Inferior parietal cortex (tissue), 1 donor: ENCODE measurements around the gene DNAJC27.

Experiments used
- DNase-seq: peaks from one replicate; pipeline ENCODE4 v3.0.0-alpha.2; 2016; ENCODE audit errors: extremely low spot score

Gene DNAJC27

DNA sequence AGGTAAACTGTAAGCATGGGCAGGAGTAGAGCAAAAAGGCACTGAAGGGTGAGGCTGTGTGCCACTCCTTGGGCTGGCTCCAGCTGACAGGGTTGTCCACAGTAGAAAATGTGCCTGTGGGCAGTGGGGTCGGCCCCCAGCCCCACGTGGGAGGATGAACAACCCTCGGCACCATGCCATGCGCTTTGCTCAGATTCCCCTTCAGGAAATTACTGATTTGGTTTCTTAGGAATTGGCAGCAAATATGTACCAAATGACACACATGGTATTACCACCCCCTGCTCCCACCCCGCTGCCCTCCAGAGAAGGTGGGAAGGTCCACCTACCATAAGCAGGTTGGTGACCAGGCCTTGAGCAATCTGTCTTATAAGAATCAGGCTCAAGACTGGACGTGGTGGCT lies 65.3 kb downstream of the DNAJC27 start:
- DNase-seq = no peak

- no peak for DNase-seq
Observed at GRCh38 chr2:24903161-24904103, 68.3 kb downstream of the DNAJC27 start.

- no peak for DNase-seq
Observed at GRCh38 chr2:24899361-24899910, 72.3 kb downstream of the DNAJC27 start.

DNA sequence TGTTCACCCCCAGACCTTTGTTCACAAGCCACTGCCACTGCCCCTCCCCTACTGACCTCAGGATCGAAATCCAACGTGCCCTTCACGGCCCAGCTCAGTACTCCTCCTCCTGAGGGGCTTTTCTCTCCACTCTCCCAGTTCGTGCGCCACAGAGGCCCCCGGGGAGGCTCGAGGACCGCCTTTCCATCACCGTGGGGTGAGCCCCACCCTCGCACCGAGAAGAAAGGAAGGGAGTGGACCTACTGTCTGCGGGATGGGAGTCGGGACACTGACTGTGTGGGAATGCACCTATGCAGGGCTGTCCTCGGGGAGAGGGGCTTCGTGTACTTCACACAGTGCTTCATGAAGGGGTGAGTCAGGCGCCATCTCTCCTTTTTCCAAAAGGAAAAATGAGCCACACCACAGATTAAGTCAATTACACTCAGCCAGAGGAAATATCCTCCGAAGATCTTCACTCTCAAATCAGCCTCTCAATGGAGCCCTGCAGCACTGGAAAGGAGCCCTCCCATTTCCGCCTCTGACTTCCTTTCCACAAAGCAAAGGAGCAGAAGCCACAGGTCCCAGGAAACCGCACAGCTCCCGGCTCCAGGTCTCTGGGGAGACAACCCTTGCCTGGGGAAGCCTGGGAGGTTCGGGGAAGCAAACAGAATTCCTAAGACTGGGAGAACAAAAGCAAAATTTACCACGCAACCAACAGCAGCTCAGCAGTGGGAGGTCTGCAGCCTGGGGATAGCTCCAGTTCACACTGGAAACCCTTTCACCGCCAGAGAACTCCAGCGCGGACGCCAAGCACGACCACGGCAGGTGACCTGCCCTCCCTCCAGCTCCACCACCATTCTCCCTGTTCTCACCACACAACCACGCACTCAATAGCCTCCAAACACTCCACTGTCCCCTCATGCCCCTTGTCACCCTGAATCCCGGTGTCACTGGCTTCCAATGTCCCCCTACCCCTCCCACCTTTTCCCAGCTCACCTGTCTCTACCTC lies 73.3 kb downstream of the DNAJC27 start:
- DNase-seq = no peak

- no peak for DNase-seq
Observed at GRCh38 chr2:24894750-24895149, 77.0 kb downstream of the DNAJC27 start.

- no peak for DNase-seq
Observed at GRCh38 chr2:24893934-24894333, 77.8 kb downstream of the DNAJC27 start.
